Stimulated activated CD4-positive, alpha-beta T cell treated with anti-CD3 and anti-CD28 coated beads, Interleukin-15, amount 100 ng/mL, for 24 hours (primary cell): ENCODE measurements around the gene BRSK2.

Experiments
- DNase-seq: peaks from one replicate; pipeline ENCODE4 v3.0.0-alpha.2; 2020

The BRSK2 gene

GRCh38 chr11:1484695-1485503 lies 95.2 kb downstream of the BRSK2 start:
- no peak for DNase-seq

- DNase-seq, result no peak
Measured at GRCh38 chr11:1485504-1485885, 95.8 kb downstream of the BRSK2 start.

GRCh38 chr11:1486054-1486825 lies 96.5 kb downstream of the BRSK2 start, which contains the start of gene MOB2:
TSS of gene MOB2 (minus strand) at chr11:1486779. CDS start at chr11:1486556, 223 bp downstream.
- DNase-seq, result no peak

- no peak for DNase-seq
Measured at GRCh38 chr11:1487091-1487850, 97.5 kb downstream of the BRSK2 start.

- no peak for DNase-seq
Measured at GRCh38 chr11:1487851-1488574, 98.3 kb downstream of the BRSK2 start.

GRCh38 chr11:1488575-1489180 lies 98.9 kb downstream of the BRSK2 start:
- no peak for DNase-seq

- DNase-seq, result no peak
Measured at GRCh38 chr11:1490651-1491050, 100.9 kb downstream of the BRSK2 start.

- DNase-seq, result no peak
Measured at GRCh38 chr11:1491379-1491778, 101.6 kb downstream of the BRSK2 start.

GRCh38 chr11:1493650-1494244 lies 104.0 kb downstream of the BRSK2 start:
- DNase-seq, result no peak

- DNase-seq, result no peak
Measured at GRCh38 chr11:1494650-1495049, 104.9 kb downstream of the BRSK2 start.

GRCh38 chr11:1496091-1496760 lies 106.5 kb downstream of the BRSK2 start:
- no peak for DNase-seq

GRCh38 chr11:1496761-1497095 lies 107.0 kb downstream of the BRSK2 start:
- no peak for DNase-seq

- no peak for DNase-seq
Measured at GRCh38 chr11:1497600-1497999, 107.9 kb downstream of the BRSK2 start.

GRCh38 chr11:1498262-1498661 lies 108.5 kb downstream of the BRSK2 start:
- DNase-seq, result no peak

- DNase-seq, result no peak
Measured at GRCh38 chr11:1499261-1499890, 109.6 kb downstream of the BRSK2 start.

- no peak for DNase-seq
Measured at GRCh38 chr11:1499899-1500298, 110.2 kb downstream of the BRSK2 start.

GRCh38 chr11:1500466-1501420 lies 111.0 kb downstream of the BRSK2 start:
- no peak for DNase-seq

- no peak for DNase-seq
Measured at GRCh38 chr11:1501421-1502167, 111.9 kb downstream of the BRSK2 start.
